ENCODE data around the gene C4A.
"Not testable (repeated sequence)": the region's sequence is repeated elsewhere in the genome, so short reads cannot be mapped to it uniquely, and the experiment has no call there.

- TF ChIP-seq, protein P1, sequence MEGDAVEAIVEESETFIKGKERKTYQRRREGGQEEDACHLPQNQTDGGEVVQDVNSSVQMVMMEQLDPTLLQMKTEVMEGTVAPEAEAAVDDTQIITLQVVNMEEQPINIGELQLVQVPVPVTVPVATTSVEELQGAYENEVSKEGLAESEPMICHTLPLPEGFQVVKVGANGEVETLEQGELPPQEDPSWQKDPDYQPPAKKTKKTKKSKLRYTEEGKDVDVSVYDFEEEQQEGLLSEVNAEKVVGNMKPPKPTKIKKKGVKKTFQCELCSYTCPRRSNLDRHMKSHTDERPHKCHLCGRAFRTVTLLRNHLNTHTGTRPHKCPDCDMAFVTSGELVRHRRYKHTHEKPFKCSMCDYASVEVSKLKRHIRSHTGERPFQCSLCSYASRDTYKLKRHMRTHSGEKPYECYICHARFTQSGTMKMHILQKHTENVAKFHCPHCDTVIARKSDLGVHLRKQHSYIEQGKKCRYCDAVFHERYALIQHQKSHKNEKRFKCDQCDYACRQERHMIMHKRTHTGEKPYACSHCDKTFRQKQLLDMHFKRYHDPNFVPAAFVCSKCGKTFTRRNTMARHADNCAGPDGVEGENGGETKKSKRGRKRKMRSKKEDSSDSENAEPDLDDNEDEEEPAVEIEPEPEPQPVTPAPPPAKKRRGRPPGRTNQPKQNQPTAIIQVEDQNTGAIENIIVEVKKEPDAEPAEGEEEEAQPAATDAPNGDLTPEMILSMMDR (IDR thresholded peaks at IDR 0.05): not testable (repeated sequence)
- not testable (repeated sequence) for TF ChIP-seq EP300 (IDR thresholded peaks at IDR 0.05; ENCODE audit: low read depth); POLR2A (IDR thresholded peaks at IDR 0.05)
These were observed 1.5 kb upstream of the C4A start for GRCh38 chr6:31980195-31980876.

All from transverse colon (tissue), 3 donors.